ENCODE data around the gene DGKD. TPM values are rescaled to one million over a fixed set of nuclear protein-coding genes. Genes with fewer than 3 reads are reported as not detected.

The DGKD gene
- total and polyA plus RNA-seq, 11 donors = 15.5 to 88.6 (median 43.0) TPM

DNA sequence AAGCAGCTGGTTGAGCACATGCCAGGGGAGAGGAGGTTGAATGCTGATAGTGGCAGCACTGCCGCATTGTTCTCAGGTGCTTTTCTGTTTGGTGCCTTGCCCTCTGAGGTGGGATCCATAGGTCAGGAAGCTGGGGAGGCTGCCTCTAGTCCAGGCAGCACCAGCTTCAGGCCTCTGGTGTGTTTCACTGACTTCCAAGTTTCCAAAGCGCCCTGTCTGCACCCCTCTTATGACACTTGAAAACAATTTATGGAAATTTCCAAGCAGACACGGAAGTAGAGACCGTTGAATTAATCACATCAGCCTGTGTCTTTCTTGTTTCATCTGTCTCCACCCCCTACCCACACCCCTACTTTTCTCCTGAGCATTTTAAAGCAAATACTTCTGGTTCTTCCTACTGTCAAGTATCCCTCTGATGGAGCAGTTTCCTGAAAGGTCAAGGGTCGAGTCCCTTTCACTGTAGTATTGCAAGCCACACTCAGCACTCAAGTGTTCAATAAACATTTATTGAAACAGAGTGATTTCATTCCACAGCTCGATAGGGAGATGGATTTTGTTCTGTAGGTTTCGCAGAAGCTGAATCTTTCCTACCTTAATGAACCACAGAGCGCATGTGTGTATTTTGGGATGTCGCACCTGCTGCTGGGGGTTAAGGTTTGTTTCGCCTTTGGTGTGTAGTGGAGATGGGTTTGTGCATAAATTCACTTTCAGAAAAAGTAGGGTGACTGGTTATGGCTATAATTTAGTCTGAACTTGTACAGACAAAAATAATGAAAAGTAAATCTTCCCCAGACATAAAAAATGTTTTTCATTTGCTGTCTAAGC, 21.4 kb downstream of the DGKD start:
- WGBS, 4 donors = 68 to 82% (median 76%) methylated on average over 10 of the region's 10 CpGs
- DNase-seq (no peak), ATAC-seq (no peak)
- H3K36me3 ChIP-seq = peaks cover 0 to 13% (median 0%) of the 10 kb centered on the region in 9 donors
- peaks cover 0 to 5% (median 0%) of the 10 kb centered on the region in 12 donors for H3K9me3 ChIP-seq
- TF ChIP-seq, protein P1, sequence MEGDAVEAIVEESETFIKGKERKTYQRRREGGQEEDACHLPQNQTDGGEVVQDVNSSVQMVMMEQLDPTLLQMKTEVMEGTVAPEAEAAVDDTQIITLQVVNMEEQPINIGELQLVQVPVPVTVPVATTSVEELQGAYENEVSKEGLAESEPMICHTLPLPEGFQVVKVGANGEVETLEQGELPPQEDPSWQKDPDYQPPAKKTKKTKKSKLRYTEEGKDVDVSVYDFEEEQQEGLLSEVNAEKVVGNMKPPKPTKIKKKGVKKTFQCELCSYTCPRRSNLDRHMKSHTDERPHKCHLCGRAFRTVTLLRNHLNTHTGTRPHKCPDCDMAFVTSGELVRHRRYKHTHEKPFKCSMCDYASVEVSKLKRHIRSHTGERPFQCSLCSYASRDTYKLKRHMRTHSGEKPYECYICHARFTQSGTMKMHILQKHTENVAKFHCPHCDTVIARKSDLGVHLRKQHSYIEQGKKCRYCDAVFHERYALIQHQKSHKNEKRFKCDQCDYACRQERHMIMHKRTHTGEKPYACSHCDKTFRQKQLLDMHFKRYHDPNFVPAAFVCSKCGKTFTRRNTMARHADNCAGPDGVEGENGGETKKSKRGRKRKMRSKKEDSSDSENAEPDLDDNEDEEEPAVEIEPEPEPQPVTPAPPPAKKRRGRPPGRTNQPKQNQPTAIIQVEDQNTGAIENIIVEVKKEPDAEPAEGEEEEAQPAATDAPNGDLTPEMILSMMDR (IDR thresholded peaks at IDR 0.05) = no peak
- no peak for TF ChIP-seq POLR2A (IDR thresholded peaks at IDR 0.05)
- intact Hi-C loops (cut with DNase I) = loop anchor here in 1 of 10 donors (1.0 kb wide), 1 partner anchor 12 kb away; no protein-coding TSS in a partner anchor
- no peak overlapping the region for H3K27ac ChIP-seq
- H3K27me3 ChIP-seq = no peaks in the 10 kb centered on the region
- H3K4me1 ChIP-seq = peaks cover 0 to 9% (median 0%) of the 10 kb centered on the region in 12 donors
- H3K4me3 ChIP-seq = no peak overlapping the region

DNA sequence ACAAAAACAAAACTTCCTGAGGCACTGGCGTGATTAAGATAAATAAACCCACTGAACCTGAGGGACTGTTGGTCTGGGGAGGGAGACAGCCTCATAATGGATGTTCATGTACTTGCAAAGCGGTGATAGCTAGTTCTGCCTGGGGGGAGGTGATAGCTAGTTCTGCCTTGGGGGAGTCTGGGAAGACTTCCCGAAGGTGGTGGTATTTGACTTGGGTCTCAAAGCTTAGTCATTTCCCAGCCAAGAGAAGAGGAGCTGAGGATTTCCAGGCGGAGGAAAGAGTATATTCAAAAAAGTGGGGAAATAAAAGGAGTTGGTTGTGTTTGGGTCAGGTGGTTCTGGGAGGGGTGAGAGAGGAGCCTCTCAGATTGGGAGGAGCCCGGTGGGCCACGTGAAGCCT, 24.7 kb downstream of the DGKD start:
- peaks cover 0 to 5% (median 0%) of the 10 kb centered on the region in 9 donors for H3K36me3 ChIP-seq
- H3K27ac ChIP-seq = no peak overlapping the region
- ATAC-seq (no peak), DNase-seq (no peak)
- TF ChIP-seq, protein P1 (IDR thresholded peaks at IDR 0.05) = no peak
- TF ChIP-seq POLR2A (IDR thresholded peaks at IDR 0.05) = no peak
- peaks cover 0 to 15% (median 0%) of the 10 kb centered on the region in 12 donors for H3K4me1 ChIP-seq
- no peaks in the 10 kb centered on the region for H3K27me3 ChIP-seq
- H3K4me3 ChIP-seq = no peak overlapping the region
- H3K9me3 ChIP-seq = no peaks in the 10 kb centered on the region
- intact Hi-C loops (cut with DNase I) = no loop called here
- WGBS, 4 donors = 90 to 97% (median 94%) methylated on average over 6 of the region's 6 CpGs

DNA sequence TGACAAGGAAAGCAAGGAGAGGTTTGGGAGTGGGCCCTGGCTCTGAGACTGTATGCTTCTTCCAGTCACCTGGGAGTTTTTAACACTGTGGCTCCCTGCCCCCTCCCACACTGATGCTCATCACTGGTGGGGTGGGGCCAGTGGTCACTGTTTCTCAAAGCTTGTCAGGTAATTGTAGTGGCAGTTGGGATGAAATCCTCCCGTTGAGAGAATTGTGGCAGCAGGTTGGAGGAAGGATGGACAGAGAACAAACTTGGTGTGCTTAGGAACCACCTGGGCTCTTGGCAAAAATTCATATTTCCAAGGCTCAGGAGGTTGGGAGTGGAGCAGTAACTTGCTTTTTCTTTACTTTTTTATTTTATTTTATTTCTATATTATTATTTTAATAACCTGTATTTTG, 25.1 kb downstream of the DGKD start:
- ATAC-seq (no peak), DNase-seq (no peak)
- no peak for TF ChIP-seq POLR2A (IDR thresholded peaks at IDR 0.05)
- TF ChIP-seq, protein P1 (IDR thresholded peaks at IDR 0.05) = no peak
- no peaks in the 10 kb centered on the region for H3K27me3 ChIP-seq
- H3K36me3 ChIP-seq = peaks cover 0 to 5% (median 0%) of the 10 kb centered on the region in 9 donors
- no peaks in the 10 kb centered on the region for H3K9me3 ChIP-seq
- no peak overlapping the region for H3K27ac ChIP-seq
- 45 to 75% (median 47%) methylated on average over 1 of the region's 1 CpG for WGBS, 4 donors
- H3K4me1 ChIP-seq = peaks cover 0 to 19% (median 0%) of the 10 kb centered on the region in 12 donors
- no peak overlapping the region for H3K4me3 ChIP-seq
- intact Hi-C loops (cut with DNase I) = no loop called here

DNA sequence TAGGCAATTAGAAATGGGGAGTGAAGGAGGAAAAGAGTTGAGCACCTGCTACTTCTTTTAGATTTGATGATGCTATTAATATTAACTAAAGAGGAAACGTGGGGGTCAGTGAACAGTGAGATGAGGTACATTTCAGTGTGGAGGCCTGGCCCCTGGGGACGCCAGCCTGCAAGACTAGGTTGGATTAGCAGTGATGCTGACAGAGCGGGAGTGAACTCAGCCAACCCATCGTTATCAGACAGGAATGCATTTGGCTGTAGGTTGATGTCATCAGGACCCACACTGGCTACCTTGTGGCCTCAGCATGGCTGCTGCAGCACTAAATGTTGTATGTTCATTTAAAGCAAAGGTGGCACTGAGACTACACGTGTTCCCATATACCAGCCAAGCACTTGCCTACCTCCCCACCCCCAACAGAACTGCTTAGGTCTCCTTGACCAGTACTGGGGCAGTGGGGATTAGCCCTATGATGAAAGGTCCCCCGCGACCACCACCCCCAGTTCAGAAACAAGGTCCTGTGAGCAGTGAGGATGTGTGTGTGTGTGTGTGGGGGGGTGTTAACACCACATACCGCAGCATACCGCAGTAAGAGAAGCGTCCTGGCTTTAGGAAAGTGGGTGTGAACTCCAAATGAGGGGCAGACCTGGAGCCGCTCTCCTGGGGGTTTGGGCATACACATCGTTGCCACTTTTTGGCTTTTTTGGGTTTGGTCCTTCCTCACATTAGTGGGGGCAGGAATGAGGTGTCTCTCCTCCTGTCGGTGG, 26.0 kb downstream of the DGKD start:
- H3K4me3 ChIP-seq = no peak overlapping the region
- peaks cover 0 to 28% (median 7%) of the 10 kb centered on the region in 12 donors for H3K4me1 ChIP-seq
- ATAC-seq (no peak), DNase-seq (no peak)
- H3K36me3 ChIP-seq = peaks cover 0 to 5% (median 0%) of the 10 kb centered on the region in 9 donors
- no peaks in the 10 kb centered on the region for H3K27me3 ChIP-seq
- TF ChIP-seq, protein P1 (IDR thresholded peaks at IDR 0.05) = no peak
- no peak for TF ChIP-seq POLR2A (IDR thresholded peaks at IDR 0.05)
- 78 to 86% (median 84%) methylated on average over 13 of the region's 13 CpGs for WGBS, 4 donors
- no peak overlapping the region for H3K27ac ChIP-seq
- intact Hi-C loops (cut with DNase I) = no loop called here
- no peaks in the 10 kb centered on the region for H3K9me3 ChIP-seq
